Trophoblast cell (in vitro differentiated cells and primary cell): ENCODE data around the gene VWA8.
"Not testable (repeated sequence)": the region's sequence is repeated elsewhere in the genome, so short reads cannot be mapped to it uniquely, and the experiment has no call there.

Source experiments
- DNase-seq, 2 donors: peaks; one replicate each; pipeline ENCODE4 v3.0.0-alpha.2; 2016
- H2AFZ ChIP-seq: 2 replicates; pipeline ENCODE4 v1.6.1; 2013; ENCODE audit warnings: low read length, moderate library complexity, mild to moderate bottlenecking; ENCODE audit not compliant: insufficient read depth, poor library complexity
- H2AK5ac ChIP-seq: 2 replicates; pipeline ENCODE4 v1.6.1; 2013; ENCODE audit warnings: mild to moderate bottlenecking, low read length
- H2BK120ac ChIP-seq: 2 replicates; pipeline ENCODE4 v1.6.1; 2013; ENCODE audit warnings: low read length, mild to moderate bottlenecking, moderate library complexity; ENCODE audit not compliant: insufficient read depth, poor library complexity
- H2BK12ac ChIP-seq: 2 replicates; pipeline ENCODE4 v1.6.1; 2013; ENCODE audit warnings: mild to moderate bottlenecking, low read length, moderate library complexity
- H2BK5ac ChIP-seq: 2 replicates; pipeline ENCODE4 v1.6.1; 2013; ENCODE audit warnings: low read length, low read depth, moderate library complexity, mild to moderate bottlenecking; ENCODE audit not compliant: poor library complexity
- H3K14ac ChIP-seq: 2 replicates; pipeline ENCODE4 v1.6.1; 2013; ENCODE audit warnings: mild to moderate bottlenecking, low read length
- H3K18ac ChIP-seq: 2 replicates; pipeline ENCODE4 v1.6.1; 2013; ENCODE audit warnings: mild to moderate bottlenecking, low read length
- H3K23ac ChIP-seq: 2 replicates; pipeline ENCODE4 v1.6.1; 2013; ENCODE audit warnings: low read length
- H3K27ac ChIP-seq: 2 replicates; pipeline ENCODE4 v1.5.1; 2013; ENCODE audit warnings: low read depth, mild to moderate bottlenecking, inconsistent platforms, low read length, moderate library complexity
- H3K27me3 ChIP-seq: 2 replicates; pipeline ENCODE4 v1.6.1; 2013; ENCODE audit warnings: inconsistent platforms, mild to moderate bottlenecking, low read length, moderate library complexity; ENCODE audit not compliant: insufficient read depth
- H3K36me3 ChIP-seq, 2 experiments: 1 replicate in 1 of 2; 2 replicates in 1 of 2; pipeline ENCODE4 v1.6.1; 2013; ENCODE audit warnings: low read length in 2 of 2, mild to moderate bottlenecking in 2 of 2, moderate library complexity in 1 of 2; ENCODE audit not compliant: insufficient read depth in 2 of 2, control insufficient read depth in 1 of 2
- H3K4ac ChIP-seq: 2 replicates; pipeline ENCODE4 v1.6.1; 2013; ENCODE audit warnings: low read depth, mild to moderate bottlenecking, low read length, moderate library complexity
- H3K4me1 ChIP-seq, 2 experiments: 1 replicate in 1 of 2; 2 replicates in 1 of 2; pipeline ENCODE4 v1.6.1; 2013; ENCODE audit warnings: low read length in 2 of 2, mild to moderate bottlenecking in 2 of 2, moderate library complexity in 1 of 2; ENCODE audit not compliant: insufficient read depth in 2 of 2, control insufficient read depth in 1 of 2
- H3K4me2 ChIP-seq: 2 replicates; pipeline ENCODE4 v1.6.1; 2013; ENCODE audit warnings: inconsistent platforms, mild to moderate bottlenecking, low read length, moderate library complexity
- H3K4me3 ChIP-seq: 2 replicates; pipeline ENCODE4 v1.5.1; 2013; ENCODE audit warnings: mild to moderate bottlenecking, low read depth, low read length, inconsistent platforms
- H3K79me1 ChIP-seq: one replicate; pipeline ENCODE4 v1.6.1; 2013; ENCODE audit warnings: low read length
- H3K79me2 ChIP-seq: 2 replicates; pipeline ENCODE4 v1.6.1; 2013; ENCODE audit warnings: low read length, mild to moderate bottlenecking; ENCODE audit not compliant: control insufficient read depth, insufficient read depth, poor library complexity
- H3K9ac ChIP-seq: 2 replicates; pipeline ENCODE4 v1.6.1; 2013; ENCODE audit warnings: mild to moderate bottlenecking, low read length
- H3K9me3 ChIP-seq: 2 replicates; pipeline ENCODE4 v1.6.1; 2013; ENCODE audit warnings: low read depth, mild to moderate bottlenecking, control low read depth, inconsistent platforms, low read length; ENCODE audit not compliant: insufficient read depth
- H4K12ac ChIP-seq: 2 replicates; pipeline ENCODE4 v1.6.1; 2013; ENCODE audit warnings: low read depth, mild to moderate bottlenecking, low read length, moderate library complexity
- H4K8ac ChIP-seq: 2 replicates; pipeline ENCODE4 v1.6.1; 2013; ENCODE audit warnings: low read depth, mild to moderate bottlenecking, low read length, moderate library complexity
- H4K91ac ChIP-seq: one replicate; pipeline ENCODE4 v1.6.1; 2013; ENCODE audit warnings: low read depth, mild to moderate bottlenecking, low read length, moderate library complexity
- WGBS: extraction: QIAGEN DNeasy Blood & Tissue Kit; methylation state at CpG from one replicate; pipeline ENCODE4 v1.1.7; 2013; ENCODE audit warnings: missing lambda C conversion rate; ENCODE audit not compliant: insufficient read length, insufficient coverage; ENCODE audit errors: extremely low coverage; 5-methylcytosine and 5-hydroxymethylcytosine counted together

The VWA8 gene

DNA sequence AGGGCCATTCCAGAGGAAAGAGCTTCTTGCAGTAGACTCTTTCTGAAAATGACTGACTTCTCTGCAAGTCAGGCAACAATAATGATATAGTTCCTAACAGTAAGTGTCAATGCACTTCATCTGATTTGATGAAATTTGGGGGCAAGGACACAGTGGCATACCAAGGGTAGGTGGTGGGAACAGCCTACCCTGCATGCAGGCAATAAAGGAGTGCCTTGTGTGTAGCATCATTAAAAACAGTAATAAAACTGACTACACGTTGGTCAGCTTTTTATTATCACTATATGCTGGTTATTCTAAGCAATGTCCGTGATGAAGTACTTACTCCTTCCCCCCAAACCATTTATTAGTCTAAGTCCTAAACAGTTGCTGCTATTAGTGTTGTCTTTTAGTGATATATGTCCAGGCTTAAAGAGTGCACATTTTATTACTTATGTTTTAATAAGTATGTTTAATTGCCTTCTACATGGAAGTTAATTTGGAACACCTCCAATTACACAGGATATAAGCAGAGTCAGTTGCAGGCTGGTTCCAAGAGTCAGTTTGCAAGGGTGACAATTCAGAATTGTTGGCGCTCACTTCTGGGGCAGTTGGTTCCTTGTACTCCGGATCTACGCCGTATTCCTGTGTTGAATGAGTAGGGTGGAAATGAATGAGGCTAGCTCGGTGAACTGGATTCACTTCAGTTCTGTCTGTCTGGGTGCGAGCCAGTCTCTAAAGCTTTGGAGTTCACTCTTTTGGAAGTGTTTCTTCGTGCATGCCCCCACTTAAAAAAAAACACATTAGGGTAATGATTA, 419.6 kb downstream of the VWA8 start:
- DNase-seq: no peak
- Histone ChIP-seq H2BK12ac (no peak overlapping the region), H4K8ac (no peak overlapping the region), H4K91ac (no peak overlapping the region), H3K14ac (no peak overlapping the region), H3K27ac (no peak overlapping the region), H3K9ac (no peak overlapping the region), H3K36me3 (no peaks in the 10 kb centered on the region), H2AK5ac (no peak overlapping the region), H3K4ac (no peak overlapping the region), H3K18ac (no peak overlapping the region), H3K79me2 (no peaks in the 10 kb centered on the region), H3K4me2 (no peak overlapping the region), H3K4me3 (no peak overlapping the region), H4K12ac (no peak overlapping the region), H3K9me3 (peaks cover 11% of the 10 kb centered on the region), H3K27me3 (no peaks in the 10 kb centered on the region), H2BK5ac (no peak overlapping the region), H3K79me1 (no peaks in the 10 kb centered on the region), H3K23ac (no peak overlapping the region), H2AFZ (no peak overlapping the region), H2BK120ac (no peak overlapping the region), H3K4me1 (peaks cover 0 to 3% of the 10 kb centered on the region in 2 experiments)
- WGBS: no CpG with 5 or more reads among the region's 9 CpGs

DNA sequence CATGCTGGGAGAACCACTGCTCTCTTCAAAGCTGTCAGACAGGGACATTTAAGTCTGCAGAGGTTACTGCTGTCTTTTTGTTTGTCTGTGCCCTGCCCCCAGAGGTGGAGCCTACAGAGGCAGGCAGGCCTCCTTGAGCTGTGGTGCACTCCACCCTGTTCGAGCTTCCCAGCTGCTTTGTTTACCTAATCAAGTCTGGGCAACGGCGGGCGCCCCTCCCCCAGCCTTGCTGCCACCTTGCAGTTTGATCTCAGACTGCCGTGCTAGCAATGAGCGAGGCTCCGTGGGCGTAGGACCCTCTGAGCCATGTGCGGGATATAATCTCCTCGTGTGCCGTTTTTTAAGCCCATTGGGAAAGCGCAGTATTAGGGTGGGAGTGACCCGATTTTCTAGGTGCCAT, 420.7 kb downstream of the VWA8 start:
- H3K4me2 ChIP-seq, H3K4ac ChIP-seq, H2AFZ ChIP-seq, H2BK5ac ChIP-seq, H2BK120ac ChIP-seq, H2AK5ac ChIP-seq, H3K23ac ChIP-seq, H3K79me1 ChIP-seq, H3K9ac ChIP-seq, H2BK12ac ChIP-seq, H4K12ac ChIP-seq, H4K91ac ChIP-seq, H4K8ac ChIP-seq, H3K14ac ChIP-seq, H3K4me1 ChIP-seq, H3K18ac ChIP-seq, H3K36me3 ChIP-seq, H3K79me2 ChIP-seq, DNase-seq, H3K4me3 ChIP-seq, H3K27me3 ChIP-seq, H3K27ac ChIP-seq: not testable (repeated sequence)
- H3K9me3 ChIP-seq: peaks cover 11% of the 10 kb centered on the region
- no CpG with 5 or more reads among the region's 13 CpGs for WGBS

DNA sequence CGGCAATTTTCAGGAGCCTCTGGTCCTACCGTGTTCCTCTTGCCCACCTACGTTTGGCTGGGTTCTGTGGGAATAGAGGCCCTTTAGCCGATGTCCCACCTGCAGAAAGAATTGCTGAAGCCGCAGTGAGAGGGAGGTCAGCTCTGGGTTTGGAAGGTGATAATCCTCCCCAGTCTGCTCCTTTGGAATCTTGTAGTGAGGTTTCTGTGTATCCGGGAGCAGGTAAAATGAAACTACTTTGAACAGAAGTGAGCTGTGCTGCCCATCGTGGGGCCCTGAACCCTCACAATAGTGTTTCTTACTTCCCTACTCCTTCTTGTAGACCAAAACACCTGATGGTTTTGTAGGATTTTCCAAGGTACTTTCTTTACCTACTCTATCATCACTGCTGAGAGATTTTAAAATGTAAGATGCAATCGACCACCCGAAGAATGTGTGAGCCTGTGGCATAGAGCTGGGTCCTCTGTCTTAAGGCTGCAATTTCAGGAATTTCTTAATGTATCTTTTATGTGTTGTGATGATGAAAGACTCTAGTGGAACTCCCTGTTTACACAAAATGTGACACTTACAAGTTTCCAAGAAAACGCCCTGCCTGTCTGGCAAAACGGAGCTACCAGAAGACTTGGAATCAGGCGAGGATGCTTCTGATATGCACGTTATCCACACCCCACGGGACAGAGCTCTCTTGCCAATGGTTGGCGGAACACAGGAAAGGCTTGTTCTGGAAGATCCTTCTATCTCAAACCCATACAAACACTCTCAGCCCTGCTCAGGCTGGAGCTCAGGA, 427.4 kb downstream of the VWA8 start:
- WGBS: no CpG with 5 or more reads among the region's 15 CpGs
- Histone ChIP-seq H3K9me3 (no peaks in the 10 kb centered on the region), H3K9ac (no peak overlapping the region), H3K36me3 (no peaks in the 10 kb centered on the region), H4K8ac (no peak overlapping the region), H2AK5ac (no peak overlapping the region), H3K27me3 (no peaks in the 10 kb centered on the region), H3K79me1 (no peaks in the 10 kb centered on the region), H2AFZ (no peak overlapping the region), H3K4me1 (no peaks in the 10 kb centered on the region), H3K14ac (no peak overlapping the region), H3K18ac (no peak overlapping the region), H2BK12ac (no peak overlapping the region), H3K4me3 (no peak overlapping the region), H4K12ac (no peak overlapping the region), H3K23ac (no peak overlapping the region), H2BK5ac (no peak overlapping the region), H4K91ac (no peak overlapping the region), H3K27ac (no peak overlapping the region), H3K4ac (no peak overlapping the region), H2BK120ac (no peak overlapping the region), H3K4me2 (no peak overlapping the region), H3K79me2 (no peaks in the 10 kb centered on the region)
- no peak for DNase-seq

DNA sequence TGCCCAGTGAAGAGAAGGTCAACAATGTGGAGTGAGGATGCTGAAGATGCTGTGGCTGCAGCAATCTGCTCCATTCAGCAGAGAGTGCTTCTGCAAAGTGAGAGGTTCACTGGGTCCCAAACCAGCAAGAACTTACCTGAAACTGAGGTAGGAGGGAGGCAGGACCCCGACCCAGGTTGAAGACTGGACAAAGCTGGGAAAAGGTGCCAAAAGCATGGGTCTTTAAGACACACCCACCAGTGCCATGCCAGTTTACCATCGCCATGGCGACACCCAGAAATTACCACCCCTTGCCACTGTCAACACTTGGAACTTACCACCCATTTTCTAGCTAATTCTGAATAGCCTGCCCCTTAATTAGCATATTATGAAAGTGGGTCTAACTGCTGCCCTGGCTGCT, 432.9 kb downstream of the VWA8 start:
- Histone ChIP-seq H3K4me2 (no peak overlapping the region), H4K8ac (no peak overlapping the region), H2BK120ac (no peak overlapping the region), H3K27me3 (no peaks in the 10 kb centered on the region), H3K18ac (no peak overlapping the region), H2BK12ac (no peak overlapping the region), H3K36me3 (no peaks in the 10 kb centered on the region), H3K4ac (no peak overlapping the region), H4K91ac (no peak overlapping the region), H2BK5ac (no peak overlapping the region), H3K4me1 (no peaks in the 10 kb centered on the region), H3K4me3 (no peak overlapping the region), H2AK5ac (no peak overlapping the region), H2AFZ (no peak overlapping the region), H3K23ac (no peak overlapping the region), H4K12ac (no peak overlapping the region), H3K27ac (no peak overlapping the region), H3K14ac (no peak overlapping the region), H3K9ac (no peak overlapping the region), H3K9me3 (no peaks in the 10 kb centered on the region), H3K79me1 (no peaks in the 10 kb centered on the region), H3K79me2 (no peaks in the 10 kb centered on the region)
- no peak for DNase-seq
- WGBS: no CpG with 5 or more reads among the region's 3 CpGs
